GM19035 (cell line): ENCODE data around the gene CDH23.

Experiments used
- ATAC-seq: cut with Tn5 transposase; IDR thresholded peaks from one replicate; pipeline ENCODE4 v1.9.1; 2021; ENCODE audit not compliant: unreplicated experiment

CDH23 gene

DNA sequence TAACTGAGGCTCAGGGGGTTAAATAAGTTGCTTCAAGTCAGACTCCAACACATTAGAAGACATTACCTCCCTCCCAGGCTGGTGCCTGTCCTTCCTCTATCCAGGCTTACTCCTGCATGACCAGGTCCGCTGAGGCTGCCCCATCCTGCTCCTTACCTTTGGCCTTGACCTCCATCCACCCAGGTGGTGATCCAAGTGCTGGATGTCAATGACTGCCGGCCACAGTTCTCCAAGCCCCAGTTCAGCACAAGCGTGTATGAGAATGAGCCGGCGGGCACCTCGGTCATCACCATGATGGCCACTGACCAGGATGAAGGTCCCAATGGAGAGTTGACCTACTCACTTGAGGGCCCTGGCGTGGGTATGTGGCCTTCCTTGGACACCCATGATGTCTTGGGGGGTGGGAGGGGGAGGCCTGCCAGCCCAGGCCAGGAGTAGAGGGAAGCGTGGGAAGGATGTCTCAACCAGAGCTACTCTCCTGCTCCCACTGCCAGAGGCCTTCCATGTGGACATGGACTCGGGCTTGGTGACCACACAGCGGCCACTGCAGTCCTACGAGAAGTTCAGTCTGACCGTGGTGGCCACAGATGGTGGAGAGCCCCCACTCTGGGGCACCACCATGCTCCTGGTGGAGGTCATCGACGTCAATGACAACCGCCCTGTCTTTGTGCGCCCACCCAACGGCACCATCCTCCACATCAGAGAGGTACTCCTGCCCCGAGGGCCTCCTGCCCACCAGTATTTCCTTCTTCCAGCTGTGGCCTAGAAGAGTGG lies 406.2 kb downstream of the CDH23 start:
- no peak for ATAC-seq

- no peak for ATAC-seq
These were observed 407.4 kb downstream of the CDH23 start for GRCh38 chr10:71804077-71804476.

GRCh38 chr10:71805776-71806703 lies 409.3 kb downstream of the CDH23 start:
- ATAC-seq = no peak

GRCh38 chr10:71806704-71807556 lies 410.2 kb downstream of the CDH23 start:
- no peak for ATAC-seq

- no peak for ATAC-seq
These were observed 411.1 kb downstream of the CDH23 start for GRCh38 chr10:71807557-71808510.

GRCh38 chr10:71809628-71810027 lies 412.9 kb downstream of the CDH23 start:
- ATAC-seq = no peak

DNA sequence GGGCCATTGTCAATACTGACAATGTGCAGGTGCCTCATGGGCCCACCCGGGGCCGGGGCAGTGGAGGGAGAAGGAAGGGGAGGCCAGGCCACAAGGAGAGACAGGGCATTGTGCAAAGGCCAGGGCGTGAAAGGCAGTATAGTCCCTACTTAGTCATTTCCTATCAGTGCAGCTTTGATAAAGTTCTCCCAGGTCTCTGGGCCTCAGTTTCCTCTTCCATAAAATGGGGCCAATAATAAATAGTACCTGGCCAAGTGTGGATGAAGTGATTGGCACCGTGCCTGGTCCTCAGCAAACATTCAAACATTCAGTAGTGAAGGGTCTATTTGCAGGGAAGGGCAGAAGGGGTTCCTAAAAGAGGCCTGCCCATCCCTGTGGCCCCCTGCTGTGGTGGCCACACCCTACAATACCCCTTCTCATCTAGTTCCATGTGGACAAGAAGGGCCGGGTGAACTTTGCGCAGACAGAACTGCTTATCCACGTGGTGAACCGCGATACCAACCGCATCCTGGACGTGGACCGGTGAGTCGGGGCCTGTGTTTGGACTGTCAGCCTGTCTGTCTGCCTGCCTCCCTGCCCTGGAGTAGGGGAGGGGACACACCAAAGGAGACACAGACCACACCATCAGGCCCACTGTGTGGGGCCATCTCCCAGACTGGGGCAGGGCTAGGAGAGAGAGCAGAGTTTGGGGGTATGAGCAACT lies 413.5 kb downstream of the CDH23 start:
- ATAC-seq = no peak

GRCh38 chr10:71811351-71811750 lies 414.6 kb downstream of the CDH23 start:
- ATAC-seq = no peak

GRCh38 chr10:71812016-71812912 lies 415.5 kb downstream of the CDH23 start:
- ATAC-seq = peak; percentile 69

DNA sequence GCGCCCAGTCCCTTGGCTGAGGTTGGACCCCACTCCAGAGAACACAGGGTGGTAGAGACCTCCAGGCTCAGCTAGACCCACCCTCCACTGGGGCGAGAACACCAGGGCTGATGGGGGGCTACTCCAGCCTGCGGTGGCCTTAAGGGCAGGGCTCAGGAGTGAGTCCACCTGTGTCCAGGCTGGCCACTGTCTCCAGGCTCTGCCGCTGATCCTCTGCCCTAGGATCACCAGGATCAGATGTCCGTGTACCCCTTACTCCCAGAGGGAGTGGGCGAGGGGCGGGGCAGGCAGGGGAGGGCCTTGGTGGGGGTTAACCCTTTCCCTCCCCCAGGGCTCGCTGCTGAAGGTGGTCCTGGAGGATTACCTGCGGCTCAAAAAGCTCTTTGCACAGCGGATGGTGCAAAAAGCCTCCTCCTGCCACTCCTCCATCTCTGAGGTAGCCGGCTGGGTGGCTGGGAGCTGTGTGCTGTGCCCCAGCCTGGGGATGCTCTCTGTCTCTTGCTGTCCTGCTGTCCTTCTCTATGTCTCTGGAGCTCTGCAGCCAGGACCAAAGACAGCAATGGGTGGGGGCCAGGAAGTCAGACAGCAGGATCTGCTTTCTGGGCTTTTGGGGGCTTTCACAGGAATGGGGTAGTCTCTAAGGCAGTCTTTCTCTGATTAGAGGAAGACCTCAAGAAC lies 416.3 kb downstream of the CDH23 start:
- no peak for ATAC-seq

DNA sequence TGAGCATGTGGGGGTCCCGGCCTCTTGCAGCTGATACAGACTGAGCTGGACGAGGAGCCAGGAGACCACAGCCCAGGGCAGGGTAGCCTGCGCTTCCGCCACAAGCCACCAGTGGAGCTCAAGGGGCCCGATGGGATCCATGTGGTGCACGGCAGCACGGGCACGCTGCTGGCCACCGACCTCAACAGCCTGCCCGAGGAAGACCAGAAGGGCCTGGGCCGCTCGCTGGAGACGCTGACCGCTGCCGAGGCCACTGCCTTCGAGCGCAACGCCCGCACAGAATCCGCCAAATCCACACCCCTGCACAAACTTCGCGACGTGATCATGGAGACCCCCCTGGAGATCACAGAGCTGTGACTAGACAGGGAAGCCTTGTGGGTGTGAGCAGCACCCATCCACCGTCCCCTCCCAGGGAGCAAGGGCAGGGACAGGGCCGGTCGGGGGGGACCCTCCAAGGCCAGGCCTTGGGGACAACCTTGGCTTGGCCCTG lies 418.2 kb downstream of the CDH23 start:
- ATAC-seq = no peak

GRCh38 chr10:71815515-71816130 lies 418.9 kb downstream of the CDH23 start:
- no peak for ATAC-seq

GRCh38 chr10:71816421-71816851 lies 419.7 kb downstream of the CDH23 start:
- no peak for ATAC-seq

DNA sequence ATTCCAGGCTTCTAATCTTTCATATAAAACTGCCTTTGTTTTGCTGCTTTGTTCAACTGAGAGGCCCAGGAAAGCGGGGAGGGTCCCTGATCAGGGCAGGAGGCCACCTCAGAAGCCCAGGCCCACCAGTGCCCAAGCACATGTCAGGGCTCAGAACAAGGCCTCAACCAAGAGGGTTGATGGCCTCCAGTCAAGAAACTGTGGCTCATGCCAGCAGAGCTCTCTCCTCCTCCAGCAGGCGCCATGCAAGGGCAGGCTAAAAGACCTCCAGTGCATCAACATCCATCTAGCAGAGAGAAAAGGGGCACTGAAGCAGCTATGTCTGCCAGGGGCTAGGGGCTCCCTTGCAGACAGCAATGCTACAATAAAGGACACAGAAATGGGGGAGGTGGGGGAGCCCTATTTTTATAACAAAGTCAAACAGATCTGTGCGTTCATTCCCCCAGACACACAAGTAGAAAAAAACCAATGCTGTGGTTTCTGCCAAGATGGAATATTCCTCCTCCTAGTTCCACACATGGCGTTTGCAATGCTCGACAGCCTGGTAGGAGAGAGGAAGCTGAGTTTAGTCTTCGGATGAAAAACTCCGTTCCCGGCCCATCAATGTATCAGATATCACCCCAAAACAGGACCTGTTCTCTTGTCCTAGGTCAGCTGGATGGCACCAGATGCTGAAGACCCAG lies 420.4 kb downstream of the CDH23 start:
- no peak for ATAC-seq

DNA sequence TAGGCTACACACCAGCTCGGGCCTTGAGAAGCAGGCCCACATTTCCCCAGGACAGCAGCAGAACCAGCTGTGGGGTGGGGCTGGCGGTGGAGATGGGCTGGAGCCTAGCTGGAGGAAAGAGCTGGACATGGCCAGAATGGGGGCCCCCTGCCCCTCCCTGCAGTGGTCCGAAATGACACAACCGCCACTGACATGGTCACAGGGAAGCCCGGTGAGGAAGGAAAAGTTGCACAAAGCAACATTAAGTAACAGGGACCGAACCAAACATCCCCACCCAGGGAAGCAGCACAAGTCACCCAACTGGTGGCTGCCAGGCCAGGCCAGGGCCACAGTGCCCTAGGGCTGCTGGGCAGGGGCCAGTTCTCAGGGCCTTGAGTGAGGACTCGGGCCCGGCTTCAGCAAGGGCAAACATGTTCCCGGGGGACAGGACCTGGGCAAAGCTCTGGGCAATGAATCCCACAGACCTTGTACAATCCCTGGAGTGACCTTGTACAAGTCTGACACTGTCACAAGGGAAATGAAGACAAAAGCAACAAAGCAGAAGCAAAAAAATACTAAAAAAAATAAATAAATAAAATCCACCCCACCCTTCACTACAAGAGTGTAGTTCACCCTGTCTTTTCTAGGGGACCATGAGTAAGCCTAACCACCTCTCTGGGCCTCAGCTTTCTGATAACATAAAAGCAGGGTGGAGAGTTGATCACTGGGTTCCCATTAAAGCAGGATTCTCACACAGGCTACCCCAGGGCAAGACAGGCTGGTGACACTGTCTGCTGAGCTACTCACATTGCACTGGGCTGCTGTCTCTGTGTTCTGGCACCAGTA lies 421.3 kb downstream of the CDH23 start:
- ATAC-seq = no peak
